ENCODE measurements around the gene WDR31. TPM values are rescaled to one million over a fixed set of nuclear protein-coding genes. Genes with fewer than 3 reads are reported as not detected.

The WDR31 gene
- total RNA-seq, 4 donors from 2014 or later, result 0.29 to 3.6 (median 2.8) TPM

GRCh38 chr9:113328045-113328782 is 11.9 kb downstream of the WDR31 start:
- DNase-seq, result no peak
- Histone ChIP-seq H3K27me3 (no peaks in the 10 kb centered on the region), H3K27ac (no peak overlapping the region), H3K9me3 (no peaks in the 10 kb centered on the region), H3K4me1 (no peaks in the 10 kb centered on the region), H3K4me3 (no peak overlapping the region), H3K36me3 (no peaks in the 10 kb centered on the region)
- TF ChIP-seq CTCF (IDR thresholded peaks at IDR 0.05) (no peak), POLR2A (IDR thresholded peaks at IDR 0.05) (no peak)
- intact Hi-C loops (cut with DNase I; ENCODE audit: low total_unique reads), result no loop called here

- no peak for TF ChIP-seq CTCF (IDR thresholded peaks at IDR 0.05)
- TF ChIP-seq POLR2A (IDR thresholded peaks at IDR 0.05), result no peak
- Histone ChIP-seq H3K4me1 (no peaks in the 10 kb centered on the region), H3K36me3 (no peaks in the 10 kb centered on the region), H3K27me3 (no peaks in the 10 kb centered on the region), H3K27ac (no peak overlapping the region), H3K4me3 (no peak overlapping the region), H3K9me3 (no peaks in the 10 kb centered on the region)
- intact Hi-C loops (cut with DNase I; ENCODE audit: low total_unique reads), result no loop called here
- no peak for DNase-seq
Observed at GRCh38 chr9:113326230-113326629, 13.8 kb downstream of the WDR31 start.

GRCh38 chr9:113322671-113323070 is 17.4 kb downstream of the WDR31 start:
- DNase-seq, result no peak
- Histone ChIP-seq H3K27ac (no peak overlapping the region), H3K27me3 (no peaks in the 10 kb centered on the region), H3K36me3 (no peaks in the 10 kb centered on the region), H3K4me3 (no peak overlapping the region), H3K9me3 (no peaks in the 10 kb centered on the region), H3K4me1 (no peaks in the 10 kb centered on the region)
- intact Hi-C loops (cut with DNase I; ENCODE audit: low total_unique reads), result no loop called here
- TF ChIP-seq POLR2A (IDR thresholded peaks at IDR 0.05) (no peak), CTCF (IDR thresholded peaks at IDR 0.05) (no peak)

- Histone ChIP-seq H3K4me1 (no peaks in the 10 kb centered on the region), H3K4me3 (no peak overlapping the region), H3K9me3 (no peaks in the 10 kb centered on the region), H3K27me3 (no peaks in the 10 kb centered on the region), H3K36me3 (no peaks in the 10 kb centered on the region), H3K27ac (no peak overlapping the region)
- intact Hi-C loops (cut with DNase I; ENCODE audit: low total_unique reads), result no loop called here
- no peak for TF ChIP-seq CTCF (IDR thresholded peaks at IDR 0.05)
- TF ChIP-seq POLR2A (IDR thresholded peaks at IDR 0.05), result no peak
- no peak for DNase-seq
Observed at GRCh38 chr9:113320051-113320450, 20.0 kb downstream of the WDR31 start.

GRCh38 chr9:113319054-113319453 is 21.0 kb downstream of the WDR31 start:
- DNase-seq, result no peak
- Histone ChIP-seq H3K27ac (no peak overlapping the region), H3K9me3 (no peaks in the 10 kb centered on the region), H3K36me3 (no peaks in the 10 kb centered on the region), H3K4me1 (no peaks in the 10 kb centered on the region), H3K4me3 (no peak overlapping the region), H3K27me3 (no peaks in the 10 kb centered on the region)
- no peak for TF ChIP-seq CTCF (IDR thresholded peaks at IDR 0.05)
- no peak for TF ChIP-seq POLR2A (IDR thresholded peaks at IDR 0.05)
- intact Hi-C loops (cut with DNase I; ENCODE audit: low total_unique reads), result no loop called here
